B cell (primary cell): ENCODE results near the gene AIF1. TPM values are rescaled to one million over a fixed set of nuclear protein-coding genes. Genes with fewer than 3 reads are reported as not detected.

Experiments used
- ATAC-seq: fragments of 200-7000 bp; cut with Tn5 transposase; one replicate; pipeline ENCODE4 v1.10.0; 2021; ENCODE audit warnings: low read depth, mild to moderate bottlenecking, moderate number of reproducible peaks, moderate library complexity
- CTCF ChIA-PET: fragments of 350-600 bp; sonication (Branson Sonifier 250); formaldehyde crosslinking; loops from one replicate; lab custom pipeline; 2021; ENCODE audit warnings: antibody characterized with exemption, inconsistent platforms; lab: Charles Lee
- POLR2A ChIA-PET: fragments of 350-600 bp; sonication (Branson Sonifier 250); formaldehyde crosslinking; loops from one replicate; lab custom pipeline; 2021; ENCODE audit warnings: antibody characterized with exemption; lab: Charles Lee
- DNase-seq: peaks from one replicate; pipeline ENCODE4 v3.0.0; 2013
- H2AFZ ChIP-seq: 2 replicates; pipeline ENCODE4 v1.6.1; 2012; ENCODE audit warnings: mild to moderate bottlenecking, low read depth, low read length; ENCODE audit not compliant: insufficient read depth, poor library complexity, severe bottlenecking
- H3K27ac ChIP-seq, 2 donors: 1 replicate in 1 of 2; 2 replicates in 1 of 2; pipeline ENCODE4 v1.5.1; 2012 to 2013; ENCODE audit warnings: low read length in 2 of 2, mild to moderate bottlenecking in 2 of 2, moderate library complexity in 1 of 2
- H3K27me3 ChIP-seq, 4 experiments: fragments of 200-600 bp in 1 of 4; sonication (generic) in 1 of 4; replicated peaks in 1 of 4; 1 replicate in 2 of 4; 2 replicates in 2 of 4; pipeline versions ENCODE4 v1.6.1 to v1.7.0; 2013 to 2016; ENCODE audit warnings: low read length in 3 of 4, mild to moderate bottlenecking in 2 of 4, mixed read lengths in 1 of 4, moderate library complexity in 1 of 4; ENCODE audit not compliant: insufficient read depth in 4 of 4, control insufficient read depth in 3 of 4; ENCODE audit errors: control extremely low read depth in 1 of 4
- H3K36me3 ChIP-seq, 2 experiments: replicated peaks in 1 of 2; 1 replicate in 1 of 2; 2 replicates in 1 of 2; pipeline versions ENCODE4 v1.6.1 to v1.7.1; 2013; ENCODE audit warnings: low read length in 1 of 2; ENCODE audit not compliant: insufficient read depth in 2 of 2, control insufficient read depth in 1 of 2; ENCODE audit errors: control extremely low read depth in 1 of 2, extremely low read depth in 1 of 2
- H3K4me1 ChIP-seq, 2 donors: fragments of 200-600 bp in 1 of 2; sonication (generic) in 1 of 2; 1 replicate in 1 of 2; 2 replicates in 1 of 2; pipeline versions ENCODE4 v1.5.1 to v1.6.1; 2013 to 2017; ENCODE audit warnings: low read length in 2 of 2; ENCODE audit not compliant: control insufficient read depth in 2 of 2, insufficient read depth in 2 of 2
- H3K4me2 ChIP-seq: replicated peaks from 2 replicates; pipeline ENCODE3; 2012; ENCODE audit warnings: mild to moderate bottlenecking, low read depth, low read length; ENCODE audit not compliant: poor library complexity, severe bottlenecking
- H3K4me3 ChIP-seq, 5 experiments: fragments of 200-600 bp in 1 of 5; sonication (generic) in 1 of 5; 1 replicate in 3 of 5; 2 replicates in 2 of 5; pipeline versions ENCODE4 v1.5.1 to v1.7.0; 2011 to 2016; ENCODE audit warnings: low read length in 4 of 5, mild to moderate bottlenecking in 4 of 5, low read depth in 2 of 5, control low read depth in 1 of 5, moderate library complexity in 1 of 5; ENCODE audit not compliant: insufficient read depth in 1 of 5; ENCODE audit errors: control extremely low read depth in 1 of 5, extremely low read depth in 1 of 5
- H3K79me2 ChIP-seq: fragments of 200-600 bp; sonication (generic); one replicate; pipeline ENCODE4 v1.6.0; 2016; ENCODE audit warnings: low read length; ENCODE audit not compliant: control insufficient read depth, insufficient read depth
- H3K9ac ChIP-seq: fragments of 200-600 bp; sonication (generic); 2 replicates; pipeline ENCODE4 v1.6.1; 2017; ENCODE audit warnings: mild to moderate bottlenecking, low read length, moderate library complexity
- H3K9me3 ChIP-seq, 3 donors: one replicate each; pipeline versions ENCODE4 v1.6.1 to v1.7.1; 2013; ENCODE audit warnings: low read length in 2 of 3; ENCODE audit not compliant: control insufficient read depth in 2 of 3, insufficient read depth in 1 of 3; ENCODE audit errors: control extremely low read depth in 1 of 3
- H4K20me1 ChIP-seq: 2 replicates; pipeline ENCODE4 v1.6.0; 2012; ENCODE audit warnings: mild to moderate bottlenecking, low read length; ENCODE audit not compliant: insufficient read depth, control insufficient read depth, poor library complexity, severe bottlenecking
- H3K27ac Mint-ChIP-seq: one replicate; pipeline ENCODE4 v1.8.0; 2021; ENCODE audit warnings: mixed read lengths
- H3K27me3 Mint-ChIP-seq: one replicate; pipeline ENCODE4 v1.8.0; 2021; ENCODE audit warnings: mixed read lengths
- H3K4me1 Mint-ChIP-seq: one replicate; pipeline ENCODE4 v1.8.0; 2021; ENCODE audit warnings: mixed read lengths
- H3K4me3 Mint-ChIP-seq: one replicate; pipeline ENCODE4 v1.8.0; 2021; ENCODE audit warnings: mixed read lengths
- H3K9me3 Mint-ChIP-seq: one replicate; pipeline ENCODE4 v1.8.0; 2022; ENCODE audit warnings: mixed read lengths; ENCODE audit not compliant: insufficient read depth
- EZH2 ChIP-seq: IDR thresholded peaks from 2 replicates; pipeline ENCODE4 v1.6.1; 2012; ENCODE audit warnings: borderline replicate concordance, low read depth, mild to moderate bottlenecking, moderate library complexity, low read length; ENCODE audit not compliant: insufficient read depth, poor library complexity, severe bottlenecking
- WGBS: methylation state at CpG from one replicate; pipeline ENCODE4 v1.1.5; 2013; ENCODE audit warnings: missing lambda C conversion rate; ENCODE audit not compliant: insufficient coverage; 5-methylcytosine and 5-hydroxymethylcytosine counted together
- intact Hi-C: fragments of 100-400 bp; cut with micrococcal nuclease; formaldehyde crosslinking; loops from one replicate; pipeline ENCODE4 v1.10.0; 2022
- polyA plus RNA-seq: library from polyadenylated mRNA; depleted of rRNA; stranded (reverse); fragments of >200 nt; gene quantifications from 2 replicates; pipeline ENCODE4 v1.2.3, GENCODE V29; 2012
- total RNA-seq, 2 donors: library from RNA; stranded (reverse); fragments of 120-200 nt in 1 of 2; gene quantifications; 1 replicate in 1 of 2; 2 replicates in 1 of 2; pipeline versions ENCODE4 v1.2.3 to v1.2.4, GENCODE V29; 2013 to 2022
- TF ChIP-seq, protein P1 (sequence below): fragments of 200-600 bp; IDR thresholded peaks from one replicate; pipeline ENCODE4 v1.8.0; 2022; ENCODE audit warnings: antibody characterized with exemption, mild to moderate bottlenecking

The AIF1 gene
- total and polyA plus RNA-seq, 2 donors (not counting 1 experiment from before 2014, with no cell fraction given): 1.3 to 7.5 TPM

DNA sequence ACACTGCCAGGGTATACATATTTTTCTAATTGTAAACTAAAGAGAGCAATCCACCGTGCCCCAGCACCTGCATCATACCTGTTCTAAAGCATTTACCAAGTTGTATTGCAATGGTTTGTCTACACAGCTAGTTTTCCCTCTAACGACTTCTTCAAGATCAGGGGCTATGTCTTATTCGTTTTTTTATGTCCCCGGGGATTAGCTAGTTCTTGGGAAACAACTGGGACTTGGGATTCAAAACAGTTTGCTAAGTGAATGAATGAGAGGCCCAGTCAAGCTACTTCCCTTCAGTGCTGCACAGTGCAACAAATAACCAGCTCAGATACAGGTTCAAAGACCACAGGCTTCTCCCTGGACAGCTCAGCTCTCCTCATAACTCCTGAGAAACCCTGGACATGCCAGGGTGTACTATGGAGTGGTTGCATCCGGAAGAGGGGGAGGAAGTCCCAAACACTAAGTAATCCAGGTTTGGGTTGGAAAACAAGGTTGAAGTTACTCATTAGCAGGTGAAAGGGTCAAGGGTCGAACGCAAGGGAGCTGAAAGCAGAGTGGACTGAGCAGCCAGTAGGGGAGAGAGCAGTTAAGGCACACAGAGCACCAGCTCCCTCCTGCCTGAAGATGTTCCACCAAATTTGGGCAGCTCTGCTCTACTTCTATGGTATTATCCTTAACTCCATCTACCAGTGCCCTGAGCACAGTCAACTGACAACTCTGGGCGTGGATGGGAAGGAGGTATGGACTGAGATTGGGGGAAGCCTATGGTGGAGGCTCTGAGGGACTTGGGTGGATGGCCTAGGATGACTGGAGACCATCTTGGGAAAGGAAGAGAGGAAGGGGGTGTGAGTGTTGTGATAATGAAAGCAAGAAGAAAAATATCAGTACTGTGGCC is 40.6 kb downstream of the AIF1 start, which contains the start of gene APOM:
Gene APOM (plus strand): TSS at position 546 of the 889 bp plus-strand sequence. CDS start 73 bp downstream, at position 619.
- Histone ChIP-seq H3K4me2 (no peak within 1 kb of the TSS), H3K27ac (no peak within 1 kb of the TSS), H3K4me1 (peaks cover 39 to 48% of the 10 kb centered on the region in 2 donors), H3K79me2 (peaks cover 88% of the 10 kb centered on the region), H3K4me3 (no peak within 1 kb of the TSS), H3K36me3 (peaks cover 0 to 26% of the 10 kb centered on the region in 2 experiments), H3K9me3 (no peaks in the 10 kb centered on the region), H2AFZ (no peak within 1 kb of the TSS), H4K20me1 (peaks cover 24% of the 10 kb centered on the region), H3K27me3 (no peaks in the 10 kb centered on the region), H3K9ac (no peak within 1 kb of the TSS)
- POLR2A ChIA-PET: interaction anchor here (1.1 to 1.3 kb wide), 2 partner anchors 9 to 10 kb away, joined by 4 to 6 read pairs; partner anchors contain the start of gene GPANK1
- Mint-ChIP-seq H3K9me3 (no peaks in the 10 kb centered on the region), H3K4me1 (peaks cover 61% of the 10 kb centered on the region), H3K4me3 (no peak within 1 kb of the TSS), H3K27ac (peak within 1 kb of the TSS; percentile 67), H3K27me3 (no peaks in the 10 kb centered on the region)
- intact Hi-C loops: loop anchor here (10.0 kb wide), 1 partner anchor 1441 kb away; the partner anchor contains the start of gene TRIM26
- no peak for TF ChIP-seq EZH2
- TF ChIP-seq, protein P1, sequence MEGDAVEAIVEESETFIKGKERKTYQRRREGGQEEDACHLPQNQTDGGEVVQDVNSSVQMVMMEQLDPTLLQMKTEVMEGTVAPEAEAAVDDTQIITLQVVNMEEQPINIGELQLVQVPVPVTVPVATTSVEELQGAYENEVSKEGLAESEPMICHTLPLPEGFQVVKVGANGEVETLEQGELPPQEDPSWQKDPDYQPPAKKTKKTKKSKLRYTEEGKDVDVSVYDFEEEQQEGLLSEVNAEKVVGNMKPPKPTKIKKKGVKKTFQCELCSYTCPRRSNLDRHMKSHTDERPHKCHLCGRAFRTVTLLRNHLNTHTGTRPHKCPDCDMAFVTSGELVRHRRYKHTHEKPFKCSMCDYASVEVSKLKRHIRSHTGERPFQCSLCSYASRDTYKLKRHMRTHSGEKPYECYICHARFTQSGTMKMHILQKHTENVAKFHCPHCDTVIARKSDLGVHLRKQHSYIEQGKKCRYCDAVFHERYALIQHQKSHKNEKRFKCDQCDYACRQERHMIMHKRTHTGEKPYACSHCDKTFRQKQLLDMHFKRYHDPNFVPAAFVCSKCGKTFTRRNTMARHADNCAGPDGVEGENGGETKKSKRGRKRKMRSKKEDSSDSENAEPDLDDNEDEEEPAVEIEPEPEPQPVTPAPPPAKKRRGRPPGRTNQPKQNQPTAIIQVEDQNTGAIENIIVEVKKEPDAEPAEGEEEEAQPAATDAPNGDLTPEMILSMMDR: no peak
- WGBS: 93% methylated on average over 5 of the region's 8 CpGs
- CTCF ChIA-PET: interaction anchor here (1.3 to 1.9 kb wide), 3 partner anchors 72 to 174 kb away, joined by 4 to 5 read pairs (median 4); no protein-coding TSS in a partner anchor
- no peak for DNase-seq
- no peak for ATAC-seq
